ENCODE measurements around the gene TSPAN31. TPM values are rescaled to one million over a fixed set of nuclear protein-coding genes. Genes with fewer than 3 reads are reported as not detected.

The TSPAN31 gene
- total RNA-seq, 4 donors from 2014 or later: 47.0 to 75.8 (median 53.2) TPM

DNA sequence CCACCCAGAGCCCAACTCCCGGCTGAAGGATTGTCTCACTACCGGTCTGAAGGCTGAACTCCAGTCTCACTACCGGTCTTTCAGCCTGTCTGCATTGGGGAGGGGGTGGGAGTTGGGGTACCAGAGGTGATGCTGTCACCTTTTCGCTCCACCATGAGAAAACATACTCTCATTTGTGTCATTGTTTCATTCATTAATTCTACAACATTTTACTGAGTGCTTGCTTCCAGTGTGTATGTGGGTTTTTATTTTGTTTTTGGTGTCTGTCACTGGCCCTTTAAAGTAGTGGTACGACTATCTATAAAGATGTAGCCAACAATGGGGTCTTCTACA lies 7.8 kb downstream of the TSPAN31 start:
- ATAC-seq: no peak
- Histone ChIP-seq H3K9me3 (no peaks in the 10 kb centered on the region), H3K4me3 (peak overlapping the region; percentile 17 to 72), H3K36me3 (peaks cover 0 to 36% of the 10 kb centered on the region in 2 donors), H3K27me3 (no peaks in the 10 kb centered on the region), H3K4me1 (peaks cover 2 to 51% (median 17%) of the 10 kb centered on the region in 3 donors), H3K27ac (peak overlapping the region; percentile 7 to 94 (median 82))
- TF ChIP-seq, protein P1, sequence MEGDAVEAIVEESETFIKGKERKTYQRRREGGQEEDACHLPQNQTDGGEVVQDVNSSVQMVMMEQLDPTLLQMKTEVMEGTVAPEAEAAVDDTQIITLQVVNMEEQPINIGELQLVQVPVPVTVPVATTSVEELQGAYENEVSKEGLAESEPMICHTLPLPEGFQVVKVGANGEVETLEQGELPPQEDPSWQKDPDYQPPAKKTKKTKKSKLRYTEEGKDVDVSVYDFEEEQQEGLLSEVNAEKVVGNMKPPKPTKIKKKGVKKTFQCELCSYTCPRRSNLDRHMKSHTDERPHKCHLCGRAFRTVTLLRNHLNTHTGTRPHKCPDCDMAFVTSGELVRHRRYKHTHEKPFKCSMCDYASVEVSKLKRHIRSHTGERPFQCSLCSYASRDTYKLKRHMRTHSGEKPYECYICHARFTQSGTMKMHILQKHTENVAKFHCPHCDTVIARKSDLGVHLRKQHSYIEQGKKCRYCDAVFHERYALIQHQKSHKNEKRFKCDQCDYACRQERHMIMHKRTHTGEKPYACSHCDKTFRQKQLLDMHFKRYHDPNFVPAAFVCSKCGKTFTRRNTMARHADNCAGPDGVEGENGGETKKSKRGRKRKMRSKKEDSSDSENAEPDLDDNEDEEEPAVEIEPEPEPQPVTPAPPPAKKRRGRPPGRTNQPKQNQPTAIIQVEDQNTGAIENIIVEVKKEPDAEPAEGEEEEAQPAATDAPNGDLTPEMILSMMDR (IDR thresholded peaks at IDR 0.05): peak in 1 of 4 experiments; percentile 24
- TF ChIP-seq EP300 (IDR thresholded peaks at IDR 0.05): no peak
- WGBS, 2 donors (ENCODE audit: low coverage in 1 of 2): 6 to 20% methylated on average over 1 to 4 of the region's 5 CpGs

DNA sequence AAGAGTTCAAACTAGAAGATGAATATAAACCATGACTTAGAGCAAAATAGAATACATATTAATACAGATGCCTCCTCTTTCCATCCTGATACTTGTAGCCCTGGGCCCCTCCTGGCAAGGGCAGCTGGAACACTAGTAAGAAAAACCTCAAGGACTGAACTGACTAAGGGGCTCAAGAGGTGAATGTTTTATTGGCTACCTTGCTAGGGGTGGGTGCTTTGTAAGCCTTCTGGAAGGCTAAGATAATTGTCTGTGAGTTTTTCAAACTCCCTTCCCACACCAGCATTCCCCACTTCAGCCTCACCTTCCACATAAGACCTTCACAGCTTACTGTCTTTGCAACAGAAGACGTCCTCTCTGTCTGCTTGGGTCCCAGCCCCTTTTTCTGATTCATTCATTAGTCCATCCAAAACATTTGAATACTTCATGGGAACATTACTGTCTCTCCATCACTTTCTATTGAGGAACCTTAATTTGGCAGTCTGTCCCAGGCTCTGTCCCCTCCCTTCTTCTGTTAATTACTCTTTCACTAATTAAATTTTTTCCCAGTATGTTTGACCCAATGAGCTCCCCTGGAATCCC lies 9.0 kb downstream of the TSPAN31 start:
- Histone ChIP-seq H3K27ac (peak overlapping the region in 1 of 4 donors; percentile 20), H3K4me1 (peaks cover 2 to 51% (median 17%) of the 10 kb centered on the region in 3 donors), H3K9me3 (no peaks in the 10 kb centered on the region), H3K4me3 (no peak overlapping the region), H3K36me3 (peaks cover 0 to 36% of the 10 kb centered on the region in 2 donors), H3K27me3 (no peaks in the 10 kb centered on the region)
- no peak for ATAC-seq
- 0 to 22% methylated on average over 1 of the region's 1 CpG for WGBS, 2 donors (ENCODE audit: low coverage in 1 of 2)
- TF ChIP-seq, protein P1 (IDR thresholded peaks at IDR 0.05): no peak

DNA sequence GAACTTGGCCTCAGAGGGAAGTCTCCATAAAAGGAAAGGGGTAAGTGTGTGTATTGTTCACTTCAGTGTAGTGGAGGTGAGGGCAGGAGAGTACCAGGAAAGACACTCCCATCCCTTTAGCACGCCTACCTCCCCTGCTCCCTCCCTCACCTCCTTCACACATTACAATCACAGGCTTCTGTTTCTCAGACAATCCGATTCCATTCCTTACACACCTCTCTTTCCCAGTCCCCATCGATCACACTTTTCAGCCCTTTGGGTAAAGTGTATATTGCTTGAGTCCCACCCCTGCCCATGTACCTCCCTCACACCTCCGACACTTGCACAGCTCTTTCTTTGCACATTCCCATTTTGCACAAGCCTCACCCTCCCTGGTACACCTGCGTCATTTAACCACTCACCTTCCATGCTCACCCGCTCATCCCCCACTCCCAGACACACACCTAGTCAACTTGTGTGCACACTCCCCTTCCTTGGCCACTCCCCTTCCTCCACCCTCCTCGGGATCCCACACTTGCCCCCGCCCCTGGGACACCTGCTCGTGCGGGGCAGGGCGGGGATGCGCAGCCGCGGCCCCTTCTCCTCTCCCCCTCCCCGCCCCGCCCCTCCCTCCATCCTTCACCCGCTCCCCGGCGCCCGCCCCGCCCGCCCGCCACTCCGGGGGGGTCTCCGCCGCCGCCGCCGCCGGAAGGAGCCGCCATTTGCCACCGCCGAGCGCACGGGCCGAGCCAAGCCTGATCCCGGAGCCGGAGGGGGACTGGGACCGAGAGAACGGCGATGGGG lies 9.8 kb downstream of the TSPAN31 start, which contains the start of gene MARCHF9:
Gene MARCHF9, plus strand, starts transcription at position 693 of the 783 bp plus-strand sequence. CDS start 426 bp downstream, outside the sequence.
- H3K4me1 ChIP-seq: peaks cover 2 to 51% (median 17%) of the 10 kb centered on the region in 3 donors
- ATAC-seq: no peak
- WGBS, 2 donors (ENCODE audit: low coverage in 1 of 2): 2 to 9% methylated on average over 6 to 14 of the region's 41 CpGs

DNA sequence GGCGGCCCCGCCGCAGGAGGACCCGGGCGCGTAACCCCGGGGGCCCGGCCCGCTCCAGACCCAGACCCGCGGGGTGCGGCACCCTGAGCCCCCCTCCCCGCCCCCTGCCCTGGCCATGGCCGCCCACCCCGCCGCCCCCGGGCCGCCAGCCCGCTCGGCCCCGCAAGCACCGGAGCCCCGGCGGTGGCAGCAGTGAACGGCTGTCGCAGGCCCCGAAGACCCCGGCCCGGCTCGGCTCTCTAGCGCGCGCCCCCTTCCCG lies 10.3 kb downstream of the TSPAN31 start:
- peak overlapping the region in 3 of 4 donors; percentile 65 to 80 (median 66) for H3K27ac ChIP-seq
- peak overlapping the region; percentile 45 to 80 for H3K4me3 ChIP-seq
- H3K4me1 ChIP-seq: peaks cover 2 to 50% (median 17%) of the 10 kb centered on the region in 3 donors
- no CpG with 5 or more reads among the region's 34 CpGs for WGBS, 2 donors (ENCODE audit: low coverage in 1 of 2)
- no peak for ATAC-seq
- no peaks in the 10 kb centered on the region for H3K9me3 ChIP-seq
- TF ChIP-seq, protein P1 (IDR thresholded peaks at IDR 0.05): no peak
- no peak for TF ChIP-seq EP300 (IDR thresholded peaks at IDR 0.05)
- no peak for TF ChIP-seq POLR2A (IDR thresholded peaks at IDR 0.05)
- TF ChIP-seq POLR2AphosphoS5 (IDR thresholded peaks at IDR 0.05): no peak
- no peaks in the 10 kb centered on the region for H3K27me3 ChIP-seq
- peaks cover 0 to 34% of the 10 kb centered on the region in 2 donors for H3K36me3 ChIP-seq

More for the DNA sequence above, 9.8 kb downstream of the TSPAN31 start, which contains the start of gene MARCHF9:
- H3K36me3 ChIP-seq: peaks cover 0 to 36% of the 10 kb centered on the region in 2 donors
- no peaks in the 10 kb centered on the region for H3K27me3 ChIP-seq
- TF ChIP-seq EP300 (IDR thresholded peaks at IDR 0.05): no peak
- TF ChIP-seq POLR2A (IDR thresholded peaks at IDR 0.05): no peak
- no peak for TF ChIP-seq POLR2AphosphoS5 (IDR thresholded peaks at IDR 0.05)
- TF ChIP-seq, protein P1 (IDR thresholded peaks at IDR 0.05): no peak
- H3K9me3 ChIP-seq: no peaks in the 10 kb centered on the region
- peak within 1 kb of the TSS; percentile 45 to 80 for H3K4me3 ChIP-seq
- H3K27ac ChIP-seq: peak within 1 kb of the TSS in 3 of 4 donors; percentile 65 to 80 (median 66)

Data from gastroesophageal sphincter (tissue), 4 donors.